ENCODE data around the gene QPCT.
"Not testable (repeated sequence)": the region's sequence is repeated elsewhere in the genome, so short reads cannot be mapped to it uniquely, and the experiment has no call there.

QPCT gene

DNA sequence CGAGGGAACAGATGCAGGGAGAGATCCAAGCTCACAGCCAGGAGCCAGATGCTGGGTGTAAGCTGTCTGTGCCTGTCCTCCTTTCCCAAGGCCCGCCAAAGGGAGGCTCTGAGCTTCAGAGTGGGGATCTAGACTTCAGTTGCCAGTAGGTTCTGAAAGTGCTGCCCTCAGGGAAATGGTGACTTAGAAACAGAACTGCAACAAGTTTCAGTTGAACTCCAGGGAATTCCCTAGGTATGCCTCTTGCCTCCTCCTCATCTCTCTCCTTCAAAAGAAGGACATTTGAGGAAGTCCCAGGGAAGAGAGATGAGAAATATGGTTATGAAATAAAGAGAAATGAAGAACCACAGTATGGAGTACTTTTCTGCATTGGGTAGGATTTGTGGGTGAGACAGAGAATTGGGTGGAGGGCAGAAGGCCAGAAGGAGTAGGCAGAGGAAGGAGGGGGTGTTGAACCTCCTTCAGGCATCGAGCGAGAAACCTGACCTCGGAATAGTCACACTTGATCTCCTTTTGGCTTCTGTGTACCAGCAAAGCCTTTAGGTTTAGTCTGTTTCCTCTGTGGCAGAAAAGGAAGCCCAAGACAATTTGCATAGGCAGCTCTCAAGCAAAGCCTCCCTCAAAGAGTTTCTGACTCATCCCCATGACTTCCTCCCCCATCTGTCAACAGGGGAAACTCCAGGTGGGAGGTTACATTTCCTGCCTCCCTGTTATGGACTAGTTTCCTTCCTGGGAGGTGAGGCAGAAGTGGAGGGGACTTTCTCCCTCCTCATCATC lies 45.7 kb downstream of the QPCT start:
- DNase-seq (ENCODE audit: low read depth, low spot score): peak; percentile 39

DNA sequence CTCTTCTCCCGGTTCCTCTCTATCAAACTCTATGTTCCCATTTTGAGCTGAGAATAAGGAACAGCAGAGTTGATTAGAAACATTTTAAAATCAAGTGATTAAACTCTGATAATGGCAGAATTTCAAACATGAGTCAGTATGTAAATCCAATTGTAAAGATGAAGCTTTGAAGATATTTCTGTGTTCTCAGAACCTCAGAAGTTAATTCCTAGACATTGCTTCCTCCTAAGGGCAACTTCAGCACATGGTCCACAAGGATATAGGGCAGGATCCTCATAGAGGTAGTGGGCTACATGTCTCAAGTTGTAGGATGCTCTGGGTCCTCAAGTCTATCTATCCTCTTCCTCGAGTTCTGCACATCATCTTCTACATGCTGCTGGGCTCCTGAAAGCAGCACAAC lies 46.3 kb downstream of the QPCT start:
- no peak for DNase-seq (ENCODE audit: low read depth, low spot score)

DNA sequence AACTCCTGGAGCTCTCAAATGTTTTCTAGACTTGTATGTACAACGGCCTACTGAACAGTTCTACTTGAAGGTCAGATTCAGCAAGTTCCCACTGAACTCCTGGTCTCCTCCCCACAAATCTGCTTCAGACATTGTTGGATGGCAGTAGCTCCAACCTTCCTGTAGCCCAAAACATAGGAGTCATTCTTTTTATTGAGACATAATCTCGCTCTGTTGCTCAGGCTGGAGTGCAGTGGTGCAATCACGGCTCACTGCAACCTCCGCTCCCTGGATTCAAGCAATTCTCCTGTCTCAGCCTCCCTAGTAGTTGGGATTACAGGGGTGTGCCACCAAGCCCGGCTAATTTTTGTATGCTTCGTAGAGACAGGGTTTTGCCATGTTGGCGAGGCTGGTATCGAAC lies 47.3 kb downstream of the QPCT start:
- DNase-seq (ENCODE audit: low read depth, low spot score): no peak

DNA sequence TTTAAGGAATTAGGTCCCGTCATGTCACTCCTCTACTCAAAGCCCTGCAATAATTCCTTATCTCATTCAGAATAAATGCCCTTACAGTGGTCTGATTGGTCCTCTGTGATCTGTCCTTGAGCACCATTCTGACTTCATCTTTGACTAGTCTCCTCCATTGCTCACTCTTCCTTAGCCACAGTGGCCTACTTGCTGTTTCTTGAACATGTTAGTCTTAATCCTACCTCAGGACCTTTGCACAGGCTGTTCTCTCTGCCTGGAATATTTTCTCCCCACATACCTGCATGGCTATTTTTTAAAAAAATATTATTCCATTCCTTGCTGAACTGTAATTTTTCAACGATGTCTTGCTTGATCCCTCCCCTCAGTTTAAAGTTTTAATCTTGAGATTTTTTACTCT lies 48.0 kb downstream of the QPCT start:
- DNase-seq (ENCODE audit: low read depth, low spot score): no peak

DNA sequence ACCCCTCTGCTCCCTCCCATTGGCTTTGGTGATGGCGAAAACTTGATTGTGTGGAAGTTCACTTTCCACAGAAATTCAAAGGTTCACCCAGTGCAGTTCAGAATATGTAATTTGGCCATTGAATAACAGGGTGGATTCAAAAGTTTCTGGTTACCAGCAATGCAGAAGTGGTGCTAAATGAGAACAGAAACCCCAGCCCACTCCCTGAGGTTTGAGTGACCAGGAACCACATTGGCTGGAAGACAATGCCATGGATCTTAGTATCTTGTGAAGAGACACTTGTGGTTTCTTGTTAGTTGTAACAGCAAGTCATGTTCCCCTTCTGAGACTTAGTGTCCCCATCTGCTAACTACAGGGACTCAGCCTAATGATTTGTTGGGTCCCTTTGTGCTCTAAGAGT lies 49.8 kb downstream of the QPCT start:
- no peak for DNase-seq (ENCODE audit: low read depth, low spot score)

DNA sequence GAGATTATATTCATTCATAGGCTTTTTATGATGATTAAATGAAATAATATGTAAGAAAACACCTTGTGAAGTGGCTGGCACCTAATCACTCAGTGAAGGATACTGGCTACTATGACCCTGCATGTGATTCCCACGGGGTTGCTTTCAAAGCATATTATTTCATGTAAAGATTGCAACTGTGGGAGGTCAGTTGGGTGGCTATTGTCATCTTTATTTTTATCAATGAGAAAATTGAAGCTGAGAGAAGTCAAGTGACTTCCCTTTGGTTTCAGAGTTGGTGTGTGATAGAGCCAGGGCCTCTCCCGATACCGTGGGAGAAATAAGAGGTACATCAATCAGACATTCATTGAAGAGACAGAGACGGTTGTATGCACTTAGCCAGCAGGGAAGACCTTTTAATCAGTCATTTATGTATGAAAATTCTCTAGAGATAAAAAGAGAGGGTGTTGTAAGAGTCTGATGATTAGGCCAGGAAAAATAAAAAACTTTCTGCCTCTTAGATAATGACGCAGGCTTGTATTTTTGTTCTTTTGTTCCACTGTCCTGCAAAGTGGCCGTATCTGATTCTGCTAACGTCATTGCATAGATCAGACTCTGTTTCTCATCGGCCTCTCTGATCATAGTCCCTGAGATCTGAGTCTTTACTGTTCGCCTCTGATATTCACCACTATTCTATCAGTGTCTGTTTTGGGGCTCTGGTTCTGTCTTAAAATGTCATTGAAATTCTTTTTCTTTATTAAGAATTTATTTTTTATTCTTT lies 50.5 kb downstream of the QPCT start:
- no peak for DNase-seq (ENCODE audit: low read depth, low spot score)

DNA sequence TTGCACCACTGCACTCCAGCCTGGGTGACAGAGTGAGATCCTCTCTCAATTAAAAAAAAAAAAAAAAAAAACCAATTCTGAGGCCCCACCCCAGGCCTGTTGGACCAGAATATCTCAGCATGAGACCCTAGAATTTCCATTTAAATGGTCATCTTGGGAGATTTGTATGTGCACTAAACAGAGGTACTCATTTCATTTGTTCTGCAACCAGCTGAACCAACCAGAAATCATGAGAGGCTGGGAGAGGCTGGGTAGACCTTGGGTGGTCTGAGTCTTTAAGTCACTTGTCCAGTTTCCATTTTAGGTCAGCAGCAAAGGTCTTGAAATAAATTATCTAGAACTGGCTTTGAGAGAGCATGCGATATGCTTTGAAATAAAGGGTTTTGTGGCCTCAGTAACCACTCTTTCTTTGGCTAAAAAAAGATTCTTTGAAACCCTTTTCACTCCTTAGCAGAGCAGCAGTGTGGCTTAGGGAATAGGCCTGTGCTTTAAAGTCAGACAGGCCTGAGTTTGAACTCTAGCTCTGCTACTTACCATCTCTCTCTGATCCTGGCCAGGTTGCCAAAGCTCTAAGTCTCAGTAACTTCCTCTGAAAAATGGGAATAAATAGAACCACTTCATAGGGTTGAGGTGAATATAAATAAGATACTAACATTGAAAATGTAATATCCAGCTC lies 52.6 kb downstream of the QPCT start:
- no peak for DNase-seq (ENCODE audit: low read depth, low spot score)

DNA sequence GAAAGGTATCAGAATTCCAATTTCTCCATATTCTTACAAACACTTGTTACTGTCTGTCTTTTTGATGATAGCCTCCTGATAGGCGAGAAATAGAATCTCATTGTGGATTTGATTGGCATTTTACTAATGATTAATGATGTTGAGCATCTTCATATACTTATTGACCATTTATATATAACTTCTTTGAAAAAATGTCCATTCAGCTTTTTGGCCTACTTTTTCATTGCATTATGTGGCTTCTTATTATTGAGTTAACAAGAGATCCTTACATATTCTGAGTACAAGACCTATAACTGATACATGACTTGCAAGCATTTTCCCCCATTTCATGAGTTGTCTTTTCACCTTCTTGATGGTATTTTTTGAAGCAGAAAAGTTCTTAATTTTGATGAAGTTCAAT lies 54.6 kb downstream of the QPCT start:
- DNase-seq (ENCODE audit: low read depth, low spot score): no peak

DNA sequence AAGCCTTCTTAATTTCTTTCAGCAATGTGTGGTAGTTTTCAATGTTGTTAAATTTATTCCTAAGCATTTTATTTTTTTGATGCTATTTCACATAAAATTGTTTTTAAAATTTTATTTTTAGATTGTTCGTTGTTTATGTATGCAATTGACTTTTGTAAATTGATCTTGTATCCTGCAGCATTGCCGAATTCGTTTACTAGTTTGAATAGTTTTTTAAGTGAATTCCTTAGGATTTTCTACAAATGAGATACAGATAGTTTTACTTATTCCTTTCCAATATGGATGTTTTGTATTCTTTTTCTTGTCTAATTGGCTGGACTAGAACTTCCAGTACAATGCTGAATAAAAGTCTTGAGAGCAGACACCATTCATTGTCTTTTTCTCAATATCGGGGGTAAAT lies 55.6 kb downstream of the QPCT start:
- DNase-seq (ENCODE audit: low read depth, low spot score): no peak

DNA sequence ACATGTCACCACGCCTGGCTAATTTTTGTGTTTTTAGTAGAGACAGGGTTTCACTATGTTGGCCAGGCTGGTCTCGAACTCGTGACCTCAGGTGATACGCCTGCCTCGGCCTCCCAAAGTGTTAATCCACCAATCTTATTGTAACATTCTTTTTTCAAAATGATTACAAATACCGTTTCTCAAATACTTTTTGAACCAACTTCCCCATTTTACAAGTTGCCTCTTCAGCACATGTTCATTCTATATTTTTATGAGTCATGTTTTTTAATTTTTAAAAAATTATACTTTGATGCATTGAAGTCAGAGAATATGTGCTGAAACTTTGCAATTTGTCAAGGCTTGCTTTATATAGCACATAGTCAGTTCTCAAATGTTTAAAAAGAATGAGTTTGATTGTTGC lies 58.2 kb downstream of the QPCT start:
- no peak for DNase-seq (ENCODE audit: low read depth, low spot score)

DNA sequence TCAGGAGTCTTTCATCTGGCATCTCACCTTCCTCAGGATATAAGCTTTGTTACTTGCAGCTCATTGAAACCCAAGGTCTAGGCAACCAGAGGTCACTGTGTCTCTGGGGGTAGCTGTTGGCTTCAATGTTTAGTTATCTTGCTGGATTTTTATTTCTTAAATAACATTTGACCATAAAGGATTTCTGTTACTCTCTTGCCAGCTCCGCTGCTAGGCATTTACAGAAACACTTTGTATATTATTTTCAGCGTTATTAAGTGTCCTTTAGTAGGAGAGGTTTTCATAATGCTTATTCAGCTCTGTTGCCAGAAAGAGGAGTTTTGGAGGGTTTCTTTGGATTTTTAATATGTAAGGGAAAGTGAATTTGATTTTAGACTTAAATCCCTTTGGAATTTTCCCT lies 61.4 kb downstream of the QPCT start:
- no peak for DNase-seq (ENCODE audit: low read depth, low spot score)

DNA sequence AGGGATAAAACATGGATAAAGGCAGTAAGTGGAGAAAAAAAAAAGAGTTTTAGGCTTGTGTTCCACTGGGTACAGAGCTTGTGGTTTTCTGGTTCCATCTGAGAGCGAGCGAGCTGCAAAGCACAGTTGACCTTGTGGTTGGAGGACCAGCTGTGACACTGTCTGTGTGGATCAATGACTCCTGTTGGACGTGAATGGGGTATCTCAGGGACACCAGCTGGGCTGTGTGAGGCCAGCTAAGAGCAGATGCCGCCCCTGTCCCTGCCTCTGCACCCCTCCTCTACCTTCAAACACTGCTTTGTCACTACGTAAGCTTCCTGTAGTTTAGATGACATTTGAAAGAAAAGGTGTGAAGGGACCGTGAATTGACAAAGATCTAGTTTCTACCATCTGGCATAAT lies 67.8 kb downstream of the QPCT start:
- DNase-seq (ENCODE audit: low read depth, low spot score): no peak

DNA sequence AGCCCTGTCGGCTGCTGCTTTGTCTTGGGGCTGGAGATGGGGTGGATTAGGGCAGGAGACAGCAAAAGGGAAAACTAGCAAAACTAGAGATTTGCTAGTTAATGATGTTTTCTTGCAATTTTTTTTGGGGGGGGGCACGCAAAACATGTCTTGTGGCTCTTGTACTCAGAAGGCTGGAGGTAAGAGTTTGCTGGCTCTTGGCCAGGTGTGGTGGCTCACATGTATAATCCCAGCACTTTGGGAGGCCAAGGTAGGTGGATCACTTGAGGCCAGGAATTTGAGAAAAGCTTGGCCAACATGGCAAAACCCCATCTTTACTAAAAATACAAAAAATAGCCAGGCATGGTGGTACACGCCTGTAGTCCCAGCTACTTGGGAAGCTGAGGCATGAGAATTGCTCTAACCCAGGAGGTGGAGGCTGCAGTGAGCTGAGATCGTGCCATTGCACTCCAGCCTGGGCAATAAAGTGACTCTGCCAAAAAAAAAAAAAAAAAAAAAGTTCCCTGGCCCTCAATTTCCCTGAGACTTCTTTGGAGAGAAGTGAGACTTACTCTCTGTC lies 69.6 kb downstream of the QPCT start:
- not testable (repeated sequence) for DNase-seq (ENCODE audit: low read depth, low spot score)

DNA sequence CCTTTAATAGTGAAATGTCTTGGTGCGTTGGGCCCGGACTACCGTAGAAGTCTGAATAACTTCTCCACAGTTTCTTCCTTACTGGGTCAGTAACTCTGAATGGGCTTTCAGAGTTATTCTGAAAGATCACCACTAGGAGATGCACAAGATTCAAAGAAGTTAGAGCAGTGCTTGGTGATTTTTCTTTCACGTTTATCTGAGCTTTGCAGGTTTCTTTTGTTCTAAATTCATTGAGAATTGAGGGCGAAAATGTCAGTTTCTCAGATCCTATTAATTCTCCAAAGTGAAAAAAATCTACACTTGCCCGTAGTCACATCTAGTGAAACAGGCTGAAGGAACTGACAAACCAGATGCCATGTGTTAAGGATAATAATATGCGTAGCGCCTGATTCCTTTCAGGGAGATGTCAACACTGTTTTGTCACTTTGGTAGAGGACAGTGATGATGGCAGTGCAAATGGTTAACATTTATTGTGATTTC lies 70.1 kb downstream of the QPCT start:
- DNase-seq (ENCODE audit: low read depth, low spot score): no peak

DNA sequence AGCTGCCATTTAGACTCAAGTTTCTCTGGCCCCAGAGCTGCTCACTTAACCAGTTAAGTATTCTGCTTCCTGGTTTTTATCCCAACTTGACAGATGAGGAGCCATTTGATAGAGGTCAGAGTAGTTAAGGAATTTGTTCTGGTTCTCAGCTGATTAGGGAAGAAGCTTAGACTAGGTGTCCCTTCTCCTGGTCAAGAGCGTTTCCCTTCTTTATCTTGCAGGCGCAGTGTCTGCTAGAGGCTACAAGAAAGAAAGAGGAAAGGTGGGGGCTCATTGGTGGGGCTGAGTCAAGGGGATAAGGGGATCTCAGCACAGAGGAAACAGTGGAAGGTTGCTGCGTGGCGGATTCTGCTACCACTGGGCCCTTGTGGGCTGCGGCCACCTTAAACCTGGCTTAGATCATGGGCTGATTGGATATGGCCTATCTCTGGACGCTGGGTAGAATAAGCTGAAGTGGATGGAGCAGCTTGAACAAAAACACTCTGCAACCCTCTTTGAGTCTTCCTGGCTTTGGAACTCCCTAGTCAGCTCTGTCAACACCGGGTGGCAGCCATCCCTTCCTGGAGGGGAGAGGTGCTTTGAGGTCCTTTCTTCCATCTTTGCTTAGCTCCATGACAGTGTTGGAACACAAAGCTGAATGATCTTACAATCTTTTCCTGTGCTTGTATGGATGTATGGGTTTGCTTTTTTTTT lies 70.8 kb downstream of the QPCT start:
- DNase-seq (ENCODE audit: low read depth, low spot score): no peak

DNA sequence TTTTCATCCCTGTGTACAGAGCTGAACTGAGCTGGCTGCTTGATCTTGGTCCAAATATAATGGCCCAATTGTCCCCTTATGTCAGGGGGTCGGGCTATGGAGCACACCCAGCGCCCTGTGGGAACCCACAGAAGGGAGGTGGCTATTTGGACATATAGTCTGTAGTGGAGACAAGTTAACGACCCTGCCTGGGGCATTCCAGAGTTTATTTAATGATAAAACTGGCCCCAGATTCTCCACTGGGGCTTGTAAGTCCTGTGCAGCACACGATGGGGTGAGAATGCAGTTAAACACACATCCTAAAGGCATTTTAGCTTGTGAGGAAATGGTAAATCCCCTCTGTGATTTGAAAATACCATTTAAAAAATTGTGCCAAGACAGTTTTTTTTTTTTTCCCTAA lies 72.9 kb downstream of the QPCT start:
- no peak for DNase-seq (ENCODE audit: low read depth, low spot score)

DNA sequence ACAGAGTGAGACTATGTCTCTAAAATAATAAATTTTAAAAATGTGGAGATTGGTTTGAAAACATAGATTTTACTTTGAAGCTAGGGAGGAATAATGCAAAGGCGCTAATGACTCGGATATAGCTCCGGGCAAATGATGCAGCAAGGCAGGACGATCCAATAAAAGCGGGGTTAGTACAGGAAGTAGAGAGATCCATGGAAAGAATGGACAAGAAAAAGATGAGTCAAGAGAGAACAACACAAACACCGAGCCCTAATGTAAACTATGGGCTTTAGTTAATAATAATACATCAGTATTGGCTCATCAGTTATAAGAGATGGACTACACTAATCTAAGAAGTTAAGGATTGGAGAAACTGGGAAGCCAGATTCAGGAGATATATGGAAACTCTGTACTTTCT lies 74.5 kb downstream of the QPCT start:
- DNase-seq (ENCODE audit: low read depth, low spot score): no peak

DNA sequence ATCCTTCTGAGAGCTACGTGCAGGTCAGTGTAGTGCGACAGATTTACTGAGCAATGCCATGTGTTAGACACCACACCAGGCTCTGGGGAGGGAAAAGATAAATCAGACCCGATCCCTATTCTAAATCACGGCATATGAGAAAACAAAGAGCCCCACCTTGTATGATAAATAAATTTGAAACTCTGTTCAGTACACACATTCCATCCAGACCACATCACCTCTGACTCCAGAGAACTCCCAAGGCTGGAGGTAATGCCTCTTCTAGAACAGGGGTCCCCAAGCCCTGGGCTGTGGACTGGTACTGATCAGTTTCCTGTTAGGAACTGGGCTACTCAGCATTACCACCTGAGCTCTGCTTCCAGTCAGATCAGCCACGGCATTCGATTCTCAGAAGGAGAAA lies 77.3 kb downstream of the QPCT start:
- no peak for DNase-seq (ENCODE audit: low read depth, low spot score)

DNA sequence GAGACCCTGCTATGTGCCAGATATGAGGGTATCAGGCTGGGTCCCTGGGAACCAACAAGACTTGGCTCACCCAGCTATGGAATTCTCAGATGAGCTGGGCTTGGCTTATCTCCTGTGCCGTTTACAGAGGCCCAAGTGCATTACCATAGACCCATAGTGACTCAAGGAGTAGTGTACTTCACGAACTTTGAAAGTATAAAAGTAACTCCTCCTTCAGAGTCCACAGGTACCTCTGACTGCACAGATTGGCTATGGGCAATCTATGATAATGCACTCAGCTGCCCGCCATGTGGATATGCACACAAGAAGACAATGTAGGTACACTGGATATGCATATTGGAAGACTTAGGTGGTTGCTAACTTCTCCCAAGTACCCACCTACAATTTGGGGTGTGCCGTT lies 78.4 kb downstream of the QPCT start:
- DNase-seq (ENCODE audit: low read depth, low spot score): no peak
